Hepatocyte (in vitro differentiated cells): ENCODE measurements around the gene GNA14. TPM values are rescaled to one million over a fixed set of nuclear protein-coding genes. Genes with fewer than 3 reads are reported as not detected.

Experiments
- DNase-seq: peaks from one replicate; pipeline ENCODE4 v3.0.0-alpha.2; 2016; ENCODE audit warnings: low spot score
- H2AFZ ChIP-seq: fragments of 200-600 bp; sonication (generic); 2 replicates; pipeline ENCODE4 v1.6.0; 2016; ENCODE audit warnings: antibody characterized with exemption, mild to moderate bottlenecking
- H3K27ac ChIP-seq: fragments of 200-600 bp; sonication (generic); 2 replicates; pipeline ENCODE4 v1.5.1; 2016; ENCODE audit warnings: mild to moderate bottlenecking
- H3K27me3 ChIP-seq: fragments of 200-600 bp; sonication (generic); 2 replicates; pipeline ENCODE4 v1.6.1; 2016
- H3K36me3 ChIP-seq: fragments of 200-600 bp; sonication (generic); replicated peaks from 2 replicates; pipeline ENCODE4 v1.5.1; 2016; ENCODE audit warnings: low read depth; ENCODE audit not compliant: insufficient read depth
- H3K4me1 ChIP-seq: fragments of 200-600 bp; sonication (generic); 2 replicates; pipeline ENCODE4 v1.5.1; 2016; ENCODE audit warnings: mild to moderate bottlenecking, moderate library complexity; ENCODE audit not compliant: insufficient read depth
- H3K4me2 ChIP-seq: fragments of 200-600 bp; sonication (generic); 2 replicates; pipeline ENCODE4 v1.6.0; 2016
- H3K4me3 ChIP-seq: fragments of 200-600 bp; sonication (generic); 2 replicates; pipeline ENCODE4 v1.5.1; 2016; ENCODE audit warnings: mild to moderate bottlenecking
- H3K79me2 ChIP-seq: fragments of 200-600 bp; sonication (generic); 2 replicates; pipeline ENCODE4 v1.6.0; 2017; ENCODE audit warnings: mild to moderate bottlenecking
- H3K9me2 ChIP-seq: fragments of 200-600 bp; sonication (generic); replicated peaks from 2 replicates; pipeline ENCODE4 v1.6.0; 2017; ENCODE audit warnings: mild to moderate bottlenecking; ENCODE audit not compliant: insufficient read depth
- H3K9me3 ChIP-seq: fragments of 200-600 bp; sonication (generic); 2 replicates; pipeline ENCODE4 v1.5.1; 2016; ENCODE audit warnings: low read depth, mild to moderate bottlenecking
- H4K20me1 ChIP-seq: fragments of 200-600 bp; sonication (generic); 2 replicates; pipeline ENCODE4 v1.6.0; 2016; ENCODE audit warnings: mild to moderate bottlenecking; ENCODE audit not compliant: insufficient read depth, poor library complexity, severe bottlenecking
- EZH2 ChIP-seq: fragments of 200-600 bp; sonication (generic); IDR thresholded peaks from 2 replicates; pipeline ENCODE4 v1.6.1; 2016; ENCODE audit warnings: antibody characterized with exemption, mild to moderate bottlenecking, borderline replicate concordance
- EZH2phosphoT487 ChIP-seq: fragments of 200-600 bp; sonication (generic); IDR thresholded peaks from one replicate; pipeline ENCODE4 v1.6.1; 2018; ENCODE audit warnings: antibody characterized with exemption, mild to moderate bottlenecking, low read depth, moderate library complexity; ENCODE audit not compliant: unreplicated experiment, severe bottlenecking
- WGBS: methylation state at CpG from one replicate; pipeline ENCODE4 v1.1.6; 2016; ENCODE audit warnings: low lambda C conversion rate; ENCODE audit errors: missing lambda C conversion rate; 5-methylcytosine and 5-hydroxymethylcytosine counted together
- polyA plus RNA-seq: library from polyadenylated mRNA; unstranded; fragments of >200 nt; fragmentation: Nextera tagmentation; extraction: Ambion mirVana; gene quantifications from 2 replicates; pipeline ENCODE4 v1.2.1, GENCODE V29; 2016
- total RNA-seq: library from RNA; depleted of rRNA; stranded (reverse); fragments of >200 nt; gene quantifications from 2 replicates; pipeline ENCODE4 v1.2.3, GENCODE V29; 2014
- TF ChIP-seq, protein P1 (sequence below): fragments of 200-600 bp; sonication (generic); IDR thresholded peaks from 2 replicates; pipeline ENCODE4 v1.5.1; 2016; ENCODE audit warnings: antibody characterized with exemption, mild to moderate bottlenecking; ENCODE audit not compliant: poor library complexity

Gene GNA14
- total and polyA plus RNA-seq, 2 experiments from 2014 or later: 1.2 to 3.1 TPM

DNA sequence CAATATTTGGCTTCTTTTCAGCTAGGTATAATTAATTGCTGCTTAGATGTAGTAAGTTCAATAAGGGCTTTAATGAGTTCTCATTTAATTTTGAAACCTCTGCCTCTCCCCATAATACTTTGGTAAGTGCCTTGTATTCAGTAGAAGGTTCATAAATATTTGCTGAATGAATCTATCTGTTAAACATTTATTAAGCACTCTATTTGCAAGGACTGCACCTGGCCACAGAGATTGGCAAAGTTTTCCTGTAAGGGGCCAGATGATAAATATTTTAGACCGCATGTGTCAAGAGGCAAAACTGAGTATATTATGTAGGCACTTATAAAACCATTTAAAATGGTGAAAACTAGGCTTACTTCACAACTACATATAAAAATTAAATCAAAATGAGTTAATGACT is 19.0 kb upstream of the GNA14 start:
- H3K4me2 ChIP-seq: no peak overlapping the region
- H3K36me3 ChIP-seq: no peaks in the 10 kb centered on the region
- no peak overlapping the region for H3K27ac ChIP-seq
- no peaks in the 10 kb centered on the region for H3K27me3 ChIP-seq
- no peaks in the 10 kb centered on the region for H3K79me2 ChIP-seq
- 86% methylated on average over 1 of the region's 1 CpG for WGBS
- DNase-seq: no peak
- H3K4me3 ChIP-seq: no peak overlapping the region
- H4K20me1 ChIP-seq: no peaks in the 10 kb centered on the region
- H3K9me3 ChIP-seq: no peaks in the 10 kb centered on the region
- TF ChIP-seq EZH2phosphoT487 (no peak), EZH2 (no peak)
- TF ChIP-seq, protein P1, sequence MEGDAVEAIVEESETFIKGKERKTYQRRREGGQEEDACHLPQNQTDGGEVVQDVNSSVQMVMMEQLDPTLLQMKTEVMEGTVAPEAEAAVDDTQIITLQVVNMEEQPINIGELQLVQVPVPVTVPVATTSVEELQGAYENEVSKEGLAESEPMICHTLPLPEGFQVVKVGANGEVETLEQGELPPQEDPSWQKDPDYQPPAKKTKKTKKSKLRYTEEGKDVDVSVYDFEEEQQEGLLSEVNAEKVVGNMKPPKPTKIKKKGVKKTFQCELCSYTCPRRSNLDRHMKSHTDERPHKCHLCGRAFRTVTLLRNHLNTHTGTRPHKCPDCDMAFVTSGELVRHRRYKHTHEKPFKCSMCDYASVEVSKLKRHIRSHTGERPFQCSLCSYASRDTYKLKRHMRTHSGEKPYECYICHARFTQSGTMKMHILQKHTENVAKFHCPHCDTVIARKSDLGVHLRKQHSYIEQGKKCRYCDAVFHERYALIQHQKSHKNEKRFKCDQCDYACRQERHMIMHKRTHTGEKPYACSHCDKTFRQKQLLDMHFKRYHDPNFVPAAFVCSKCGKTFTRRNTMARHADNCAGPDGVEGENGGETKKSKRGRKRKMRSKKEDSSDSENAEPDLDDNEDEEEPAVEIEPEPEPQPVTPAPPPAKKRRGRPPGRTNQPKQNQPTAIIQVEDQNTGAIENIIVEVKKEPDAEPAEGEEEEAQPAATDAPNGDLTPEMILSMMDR: no peak
- H2AFZ ChIP-seq: no peak overlapping the region
- H3K4me1 ChIP-seq: peaks cover 17% of the 10 kb centered on the region
- no peaks in the 10 kb centered on the region for H3K9me2 ChIP-seq

GRCh38 chr9:77663754-77664153 is 15.6 kb upstream of the GNA14 start:
- 29% methylated on average over 5 of the region's 5 CpGs for WGBS
- peak overlapping the region; percentile 10 for H3K27ac ChIP-seq
- no peak overlapping the region for H2AFZ ChIP-seq

DNA sequence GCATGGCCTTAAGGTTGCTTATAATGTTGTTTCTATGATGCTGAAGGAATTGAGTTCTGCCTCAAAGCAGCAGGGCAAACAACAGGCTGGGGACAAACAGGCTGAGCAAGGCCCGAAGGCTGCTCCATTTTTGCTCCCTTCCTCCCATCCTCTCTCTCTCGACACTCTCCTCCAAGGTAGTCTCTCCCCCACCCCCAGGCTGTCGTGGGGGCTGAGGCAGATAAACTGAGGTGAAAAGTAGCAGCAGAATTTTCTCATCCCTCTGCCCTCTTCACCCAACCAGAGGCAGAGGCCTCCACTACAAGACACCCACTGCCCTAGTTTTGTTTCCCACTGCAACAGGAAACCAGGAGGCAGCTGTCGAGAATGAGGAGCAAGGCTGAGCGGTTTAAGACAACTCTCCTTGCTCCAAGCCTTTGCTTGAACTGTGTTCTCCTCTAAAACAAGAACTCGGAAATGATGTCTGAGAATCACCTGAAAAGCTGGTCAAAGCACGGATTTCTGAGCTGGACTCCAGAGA is 13.5 kb upstream of the GNA14 start:
- Histone ChIP-seq H3K27me3 (no peaks in the 10 kb centered on the region), H3K4me2 (no peak overlapping the region), H3K36me3 (no peaks in the 10 kb centered on the region), H4K20me1 (no peaks in the 10 kb centered on the region), H3K9me2 (no peaks in the 10 kb centered on the region), H3K4me1 (peaks cover 9% of the 10 kb centered on the region), H3K9me3 (no peaks in the 10 kb centered on the region), H3K27ac (no peak overlapping the region), H2AFZ (no peak overlapping the region), H3K79me2 (no peaks in the 10 kb centered on the region), H3K4me3 (no peak overlapping the region)
- no peak for DNase-seq
- TF ChIP-seq, protein P1: no peak
- TF ChIP-seq EZH2phosphoT487: no peak
- TF ChIP-seq EZH2: no peak
- WGBS: 88% methylated on average over 7 of the region's 7 CpGs

More at GRCh38 chr9:77663754-77664153, 15.6 kb upstream of the GNA14 start:
- Histone ChIP-seq H3K4me2 (peak overlapping the region; percentile 22), H4K20me1 (no peaks in the 10 kb centered on the region), H3K27me3 (no peaks in the 10 kb centered on the region), H3K79me2 (no peaks in the 10 kb centered on the region), H3K9me2 (no peaks in the 10 kb centered on the region), H3K36me3 (no peaks in the 10 kb centered on the region), H3K9me3 (no peaks in the 10 kb centered on the region), H3K4me1 (peaks cover 17% of the 10 kb centered on the region), H3K4me3 (no peak overlapping the region)
- peak; percentile 28 for DNase-seq
- TF ChIP-seq, protein P1: no peak
- no peak for TF ChIP-seq EZH2

GRCh38 chr9:77659926-77660325 is 11.8 kb upstream of the GNA14 start:
- Histone ChIP-seq H2AFZ (no peak overlapping the region), H3K27ac (no peak overlapping the region), H3K27me3 (no peaks in the 10 kb centered on the region), H3K9me2 (no peaks in the 10 kb centered on the region), H3K79me2 (no peaks in the 10 kb centered on the region), H3K9me3 (no peaks in the 10 kb centered on the region), H3K36me3 (no peaks in the 10 kb centered on the region), H3K4me2 (no peak overlapping the region), H4K20me1 (no peaks in the 10 kb centered on the region), H3K4me1 (peaks cover 9% of the 10 kb centered on the region), H3K4me3 (no peak overlapping the region)
- DNase-seq: no peak
- TF ChIP-seq, protein P1: no peak
- no peak for TF ChIP-seq EZH2
- no peak for TF ChIP-seq EZH2phosphoT487
- WGBS: 86% methylated on average over 5 of the region's 5 CpGs
